Body of pancreas (tissue), 4 donors: Measurements from ENCODE around the gene GPR107.

ENCODE experiments used
- CTCF ChIP-seq, 7 experiments: fragments of 450-650 bp in 4 of 7; fragments of 200-600 bp in 3 of 7; sonication (generic) in 3 of 7; IDR thresholded peaks; one replicate each; pipeline ENCODE4 v1.5.1; 2016 to 2019; ENCODE audit warnings: antibody characterized with exemption in 7 of 7
- POLR2A ChIP-seq, 3 donors: fragments of 450-650 bp; IDR thresholded peaks; one replicate each; pipeline ENCODE4 v1.6.1; 2016; ENCODE audit warnings: antibody characterized with exemption in 3 of 3, mild to moderate bottlenecking in 2 of 3

GRCh38 chr9:130114741-130115140, 61.0 kb downstream of the GPR107 start:
- TF ChIP-seq CTCF (IDR thresholded peaks at IDR 0.05) (no peak), POLR2A (IDR thresholded peaks at IDR 0.05) (no peak)
